ENCODE measurements around the gene INSL3. TPM values are rescaled to one million over a fixed set of nuclear protein-coding genes. Genes with fewer than 3 reads are reported as not detected.

The INSL3 gene
- total RNA-seq, 1 experiment from 2014 or later = 4.0 TPM

GRCh38 chr19:17790059-17790780 lies 31.1 kb downstream of the INSL3 start:
- H3F3A ChIP-seq (ENCODE audit: insufficient read depth, low read depth) = peaks cover 60% of the 10 kb centered on the region
- TF ChIP-seq CTCF (conservative IDR thresholded peaks at IDR 0.05) = no peak
- no peak for TF ChIP-seq EZH2 (IDR thresholded peaks at IDR 0.05; ENCODE audit: low read depth)
- peak overlapping the region; percentile 87 for H3K27ac ChIP-seq
- no peak overlapping the region for H3K4me3 ChIP-seq
- ChIA-PET CTCF (interaction anchor here (1.0 kb wide), 1 partner anchor 66 kb away, joined by 3 read pairs; no protein-coding TSS in a partner anchor), POLR2A (ENCODE audit: unreplicated experiment) (interaction anchor here (0.6 to 0.7 kb wide), 3 partner anchors 10 to 483 kb away, joined by 3 to 4 read pairs (median 3); no protein-coding TSS in a partner anchor)
- no peaks in the 10 kb centered on the region for H3K36me3 ChIP-seq (ENCODE audit: low read depth)
- H3K9me3 ChIP-seq (ENCODE audit: insufficient read depth, low read depth) = no peaks in the 10 kb centered on the region
- intact Hi-C loops (cut with micrococcal nuclease; ENCODE audit: unreplicated experiment) = loop anchor here (1.0 kb wide), 1 partner anchor 11 kb away; no protein-coding TSS in a partner anchor
- H4K20me1 ChIP-seq (ENCODE audit: insufficient read depth) = no peaks in the 10 kb centered on the region
- peaks cover 45% of the 10 kb centered on the region for H3K4me1 ChIP-seq (replicated peaks; ENCODE audit: insufficient read depth)
- H3K27me3 ChIP-seq (ENCODE audit: insufficient read depth, low read depth) = no peaks in the 10 kb centered on the region
- no peaks in the 10 kb centered on the region for H3K9me2 ChIP-seq (ENCODE audit: insufficient read depth)
- no peak overlapping the region for H2AFZ ChIP-seq
- H3K79me2 ChIP-seq (ENCODE audit: low read depth) = peaks cover 2% of the 10 kb centered on the region
- peak; percentile 62 to 90 for DNase-seq
- no TSS peak for BruUV-seq (replicated peaks)
- peak overlapping the region; percentile 71 for H3K4me2 ChIP-seq

- H3K27ac ChIP-seq = 0 out of 2 replicates have a peak overlapping the region, but pooled peaks have one; percentile 87
Measured at GRCh38 chr19:17788632-17789031, 32.7 kb downstream of the INSL3 start.

More at GRCh38 chr19:17788632-17789031, 32.7 kb downstream of the INSL3 start:
- no peaks in the 10 kb centered on the region for H3K27me3 ChIP-seq (ENCODE audit: insufficient read depth, low read depth)
- ChIA-PET POLR2A (ENCODE audit: unreplicated experiment) (no interaction called here), CTCF (no interaction called here)
- no peaks in the 10 kb centered on the region for H3K9me2 ChIP-seq (ENCODE audit: insufficient read depth)
- intact Hi-C loops (cut with micrococcal nuclease; ENCODE audit: unreplicated experiment) = no loop called here
- BruUV-seq (replicated peaks) = no TSS peak
- peaks cover 5% of the 10 kb centered on the region; the same call in 1 of the 2 replicates for H3K36me3 ChIP-seq (ENCODE audit: low read depth)
- H4K20me1 ChIP-seq (ENCODE audit: insufficient read depth) = no peaks in the 10 kb centered on the region
- H3K9me3 ChIP-seq (ENCODE audit: insufficient read depth, low read depth) = no peaks in the 10 kb centered on the region
- TF ChIP-seq CTCF (conservative IDR thresholded peaks at IDR 0.05) (no peak), EZH2 (IDR thresholded peaks at IDR 0.05; ENCODE audit: low read depth) (no peak)
- H2AFZ ChIP-seq = no peak overlapping the region
- no peaks in the 10 kb centered on the region for H3K79me2 ChIP-seq (ENCODE audit: low read depth)
- peak in 1 of 2 experiments; percentile 25 for DNase-seq
- peaks cover 34% of the 10 kb centered on the region for H3K4me1 ChIP-seq (replicated peaks; ENCODE audit: insufficient read depth)
- peaks cover 56% of the 10 kb centered on the region for H3F3A ChIP-seq (ENCODE audit: insufficient read depth, low read depth)
- H3K4me2 ChIP-seq = no peak overlapping the region
- no peak overlapping the region for H3K4me3 ChIP-seq

Data from PC-9 (cell line).